Hepatic stellate cell (primary cell): Measurements from ENCODE around the gene TAB3.

Experiments
- DNase-seq: peaks from one replicate; pipeline ENCODE4 v3.0.0; 2011; ENCODE audit warnings: low spot score

TAB3 gene

GRCh38 chrX:30887288-30887687 is 1.8 kb downstream of the TAB3 start:
- no peak for DNase-seq

- no peak for DNase-seq
These were observed 3.9 kb downstream of the TAB3 start for GRCh38 chrX:30885136-30885535.

GRCh38 chrX:30883138-30883537 is 5.9 kb downstream of the TAB3 start:
- DNase-seq: no peak

- DNase-seq: no peak
These were observed 7.3 kb downstream of the TAB3 start for GRCh38 chrX:30881797-30882196.

GRCh38 chrX:30881390-30881789 is 7.7 kb downstream of the TAB3 start:
- no peak for DNase-seq

- DNase-seq: no peak
These were observed 9.0 kb downstream of the TAB3 start for GRCh38 chrX:30880058-30880457.

- no peak for DNase-seq
These were observed 12.7 kb downstream of the TAB3 start for GRCh38 chrX:30876367-30876766.

GRCh38 chrX:30875957-30876356 is 13.1 kb downstream of the TAB3 start:
- DNase-seq: no peak

- DNase-seq: no peak
These were observed 14.2 kb downstream of the TAB3 start for GRCh38 chrX:30874851-30875250.

GRCh38 chrX:30870572-30870971 is 18.5 kb downstream of the TAB3 start:
- no peak for DNase-seq

- DNase-seq: no peak
These were observed 23.4 kb downstream of the TAB3 start for GRCh38 chrX:30865612-30866011.

GRCh38 chrX:30865015-30865414 is 24.0 kb downstream of the TAB3 start:
- DNase-seq: no peak

- DNase-seq: no peak
These were observed 24.7 kb downstream of the TAB3 start for GRCh38 chrX:30864383-30864785.

- DNase-seq: no peak
These were observed 25.1 kb downstream of the TAB3 start for GRCh38 chrX:30863974-30864373.

GRCh38 chrX:30858098-30858497 is 31.0 kb downstream of the TAB3 start:
- DNase-seq: no peak

- DNase-seq: no peak
These were observed 37.6 kb downstream of the TAB3 start for GRCh38 chrX:30851449-30851848.

- DNase-seq: no peak
These were observed 53.7 kb downstream of the TAB3 start for GRCh38 chrX:30835373-30835772.

- no peak for DNase-seq
These were observed 55.2 kb downstream of the TAB3 start for GRCh38 chrX:30833896-30834295.

GRCh38 chrX:30831082-30831481 is 58.0 kb downstream of the TAB3 start:
- DNase-seq: no peak

GRCh38 chrX:30830326-30830943 is 58.6 kb downstream of the TAB3 start:
- DNase-seq: no peak

GRCh38 chrX:30824275-30824674 is 64.8 kb downstream of the TAB3 start:
- DNase-seq: no peak

- no peak for DNase-seq
These were observed 66.3 kb downstream of the TAB3 start for GRCh38 chrX:30822764-30823163.

- no peak for DNase-seq
These were observed 66.9 kb downstream of the TAB3 start for GRCh38 chrX:30822068-30822681.

- DNase-seq: no peak
These were observed 67.9 kb downstream of the TAB3 start for GRCh38 chrX:30821116-30821515.
